HL-60/S4 treated with phorbol 12-myristate 13-acetate at 8.2 ng/mL for 4 days and 3 days (cell line): ENCODE results near the gene LIMS2.

Experiments
- in situ Hi-C: fragments of 300-500 bp; cut with MboI; formaldehyde crosslinking; loops from 2 replicates; pipeline ENCODE4 v1.15.0; 2022; ENCODE audit warnings: low sequenced_read_pairs

LIMS2 gene

DNA sequence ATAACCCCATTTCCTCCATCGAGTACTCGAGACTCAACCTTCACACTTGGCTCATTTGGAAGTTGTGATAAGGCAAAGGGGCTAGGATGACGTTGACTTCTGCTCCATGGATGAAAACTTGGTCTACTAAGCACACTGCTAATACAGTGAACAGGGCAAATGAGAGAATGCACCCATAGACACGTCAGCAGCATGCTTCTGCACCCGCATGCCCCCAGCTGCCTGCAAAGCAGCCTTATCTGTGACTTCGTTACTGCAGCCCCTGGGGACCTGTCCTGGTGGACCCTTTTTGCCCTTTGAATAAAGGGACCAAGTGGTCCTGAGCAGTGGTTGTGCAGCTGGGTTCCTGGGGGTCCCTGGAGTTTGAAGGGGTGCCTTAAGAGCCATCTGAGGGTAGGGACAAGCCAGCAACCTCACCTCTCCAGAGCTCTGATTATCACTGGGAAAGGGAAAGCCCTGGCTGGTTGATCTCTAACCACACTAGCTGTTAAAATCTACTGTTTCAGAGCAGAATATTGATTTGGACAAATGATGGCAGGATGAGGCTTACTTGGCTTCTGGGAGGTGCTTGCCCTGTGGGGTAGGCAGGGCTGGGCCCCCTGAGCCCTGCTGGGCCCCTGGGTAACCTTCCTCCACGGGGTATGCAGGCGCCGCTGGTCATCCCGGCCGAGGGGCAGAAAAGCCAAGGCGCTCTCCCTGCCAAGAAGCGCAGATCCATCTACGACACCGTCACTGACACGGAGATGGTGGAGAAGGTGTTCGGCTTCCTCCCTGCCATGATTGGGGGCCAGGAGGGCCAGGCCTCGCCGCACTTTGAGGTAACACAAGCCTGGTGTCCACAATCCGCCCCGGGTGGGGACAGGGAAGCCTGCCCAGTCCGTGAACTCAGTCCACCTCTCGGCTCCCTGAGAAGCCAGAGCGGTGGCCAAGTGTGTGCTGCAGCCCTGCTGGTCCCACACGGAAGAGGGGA is 67.0 kb downstream of the LIMS2 start:
- in situ Hi-C loops: no loop called here

DNA sequence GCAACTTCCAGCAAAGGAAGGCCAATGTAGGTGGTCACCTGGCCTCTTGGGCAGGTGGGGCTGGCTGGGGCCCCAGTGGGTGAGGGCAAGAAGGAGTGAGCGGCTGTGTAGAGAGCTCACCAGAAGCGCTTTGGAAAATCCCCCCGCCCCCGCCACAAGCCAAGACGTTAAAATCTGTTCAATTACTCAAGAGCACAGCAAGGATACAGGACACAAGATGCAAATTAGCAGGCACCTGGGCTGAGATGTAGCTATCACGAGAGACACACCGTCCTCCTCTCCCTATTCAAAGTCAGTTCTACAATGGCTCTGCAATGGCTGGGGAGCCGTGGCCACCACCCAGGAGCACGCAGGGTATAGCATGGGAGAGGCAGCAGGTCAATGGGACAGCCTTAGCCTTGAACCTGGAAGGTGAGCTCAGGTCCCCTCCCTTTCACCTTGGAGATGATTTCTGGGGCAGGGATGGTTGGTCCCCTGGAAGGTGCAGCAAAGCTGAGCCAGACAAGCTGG is 67.9 kb downstream of the LIMS2 start:
- in situ Hi-C loops: no loop called here

- in situ Hi-C loops: no loop called here
These were observed 68.5 kb downstream of the LIMS2 start for GRCh38 chr2:127606625-127607398.

DNA sequence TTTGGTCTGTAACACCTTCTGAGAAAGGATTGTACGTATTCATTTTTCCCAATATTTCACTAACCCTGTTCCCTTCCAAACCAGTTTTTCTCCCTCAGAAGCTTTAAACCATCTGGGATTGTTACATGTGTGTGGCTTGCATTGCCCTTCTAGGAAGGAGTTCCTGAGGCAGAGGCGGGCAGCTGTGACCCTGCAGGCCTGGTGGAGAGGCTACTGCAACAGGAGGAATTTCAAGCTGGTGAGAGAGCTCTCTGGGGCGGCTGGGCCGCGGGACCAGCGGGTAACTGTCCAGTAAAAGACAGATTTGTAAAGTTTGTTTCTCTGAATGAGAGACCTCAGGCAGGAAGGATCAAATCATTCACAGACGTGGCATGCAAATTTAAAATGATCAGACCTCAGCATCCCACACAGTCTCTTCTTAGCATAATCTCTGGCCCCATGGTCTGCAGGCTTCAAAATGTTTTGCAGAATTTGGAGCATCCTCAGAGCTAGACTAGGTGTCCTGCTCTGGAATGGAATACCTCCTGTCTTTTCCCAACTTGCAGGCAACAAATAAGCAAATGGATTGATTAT is 69.6 kb downstream of the LIMS2 start:
- in situ Hi-C loops: no loop called here

GRCh38 chr2:127604986-127605385 is 70.3 kb downstream of the LIMS2 start:
- in situ Hi-C loops: no loop called here

DNA sequence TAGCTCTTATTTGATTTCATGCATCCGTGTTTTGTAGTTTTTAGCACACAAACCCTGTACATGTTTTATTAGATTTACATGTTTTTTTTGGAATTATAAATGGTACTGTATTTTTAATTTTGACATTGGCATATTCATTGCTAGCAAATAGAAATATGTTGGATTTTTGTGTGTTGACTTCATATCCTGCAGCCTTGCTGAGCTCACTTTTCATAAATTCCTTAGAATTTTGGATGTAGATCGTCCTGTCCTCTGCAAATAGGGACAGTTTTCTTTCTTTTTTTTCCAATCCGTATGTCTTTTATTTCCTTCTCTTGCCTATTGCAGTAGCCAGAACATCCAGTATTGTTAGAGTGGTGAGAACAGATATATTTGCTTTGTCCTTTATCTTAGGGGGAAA is 76.1 kb downstream of the LIMS2 start:
- in situ Hi-C loops: no loop called here

DNA sequence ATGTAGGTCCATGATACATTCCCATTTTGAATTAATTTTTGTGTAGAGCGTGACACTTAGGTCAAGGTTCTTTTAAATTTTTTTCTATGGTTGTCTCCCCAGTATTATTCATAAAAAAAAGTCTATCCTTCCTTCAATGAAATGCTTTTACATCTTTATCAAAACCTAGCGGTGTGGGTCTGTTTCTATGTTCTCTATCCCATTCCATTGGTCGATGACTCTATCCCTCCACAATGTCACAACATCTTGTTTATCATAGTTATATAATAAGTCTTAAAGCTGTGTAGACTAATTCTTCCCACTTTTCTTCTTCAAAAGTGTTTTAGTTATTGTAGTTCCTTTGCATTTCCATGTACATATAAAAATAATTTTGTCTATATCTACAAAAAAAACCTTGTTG is 76.6 kb downstream of the LIMS2 start:
- in situ Hi-C loops: no loop called here

DNA sequence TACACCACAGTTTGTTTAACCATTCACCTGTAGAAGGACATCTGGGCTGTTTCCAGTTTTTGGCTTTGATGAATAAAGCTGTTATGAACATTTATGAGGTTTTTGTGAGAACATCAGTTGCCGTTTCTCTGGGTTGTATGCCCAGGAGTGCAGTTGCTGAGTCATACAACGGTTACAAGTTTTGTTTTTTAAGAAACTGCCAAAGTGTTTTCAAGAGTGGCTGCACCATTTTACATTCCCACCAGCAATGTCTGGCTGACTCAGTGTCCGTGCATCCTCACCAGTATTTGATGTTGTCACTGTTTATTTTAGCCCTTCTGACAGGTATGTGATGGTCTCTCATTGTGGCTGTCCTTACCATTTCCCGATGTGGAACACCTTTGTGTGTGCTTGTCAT is 77.3 kb downstream of the LIMS2 start:
- in situ Hi-C loops: no loop called here

DNA sequence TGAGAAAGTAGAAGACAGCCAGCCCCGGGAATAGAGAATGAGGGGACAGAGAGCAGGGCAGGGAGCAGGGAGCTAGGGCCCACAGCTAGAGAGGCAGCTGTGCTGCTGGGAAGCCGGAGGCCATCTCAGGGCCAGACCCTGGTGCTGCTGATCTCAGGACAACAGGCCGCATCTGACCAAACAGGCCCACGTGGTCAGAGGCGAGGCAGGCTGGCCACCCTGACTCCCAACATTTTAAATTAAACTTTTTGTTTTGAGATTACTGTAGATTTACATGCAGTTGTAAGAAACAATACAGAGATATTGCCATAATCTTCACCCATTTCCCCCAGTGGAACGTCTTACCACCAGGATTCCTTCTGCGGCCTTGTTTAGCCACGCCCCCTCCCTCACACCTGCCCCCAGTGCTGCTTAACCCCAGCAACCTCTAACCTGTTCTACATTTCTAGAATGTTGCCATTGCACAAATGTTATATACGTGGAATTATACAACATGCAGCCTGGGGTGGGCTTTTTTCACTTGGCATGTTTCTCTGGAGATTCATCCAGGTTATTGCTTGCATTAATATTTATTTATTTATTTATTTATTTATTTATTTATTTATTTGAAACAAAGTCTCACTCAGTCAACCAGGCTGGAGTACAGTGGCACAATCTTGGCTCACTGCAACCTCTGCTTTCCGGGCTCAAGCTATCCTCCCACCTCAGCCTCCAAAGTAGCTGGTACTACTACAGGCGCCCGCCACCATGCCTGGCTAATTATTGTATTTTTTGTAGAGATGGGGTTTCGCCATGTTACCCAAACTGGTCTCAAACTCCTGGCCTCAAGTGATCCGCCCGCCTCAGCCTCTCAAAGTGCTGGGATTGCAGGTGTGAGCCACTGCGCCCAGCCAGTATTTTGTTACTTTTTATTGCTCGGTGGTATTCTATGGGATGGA is 78.0 kb downstream of the LIMS2 start:
- in situ Hi-C loops: no loop called here

GRCh38 chr2:127596311-127597045 is 78.9 kb downstream of the LIMS2 start:
- in situ Hi-C loops: no loop called here

DNA sequence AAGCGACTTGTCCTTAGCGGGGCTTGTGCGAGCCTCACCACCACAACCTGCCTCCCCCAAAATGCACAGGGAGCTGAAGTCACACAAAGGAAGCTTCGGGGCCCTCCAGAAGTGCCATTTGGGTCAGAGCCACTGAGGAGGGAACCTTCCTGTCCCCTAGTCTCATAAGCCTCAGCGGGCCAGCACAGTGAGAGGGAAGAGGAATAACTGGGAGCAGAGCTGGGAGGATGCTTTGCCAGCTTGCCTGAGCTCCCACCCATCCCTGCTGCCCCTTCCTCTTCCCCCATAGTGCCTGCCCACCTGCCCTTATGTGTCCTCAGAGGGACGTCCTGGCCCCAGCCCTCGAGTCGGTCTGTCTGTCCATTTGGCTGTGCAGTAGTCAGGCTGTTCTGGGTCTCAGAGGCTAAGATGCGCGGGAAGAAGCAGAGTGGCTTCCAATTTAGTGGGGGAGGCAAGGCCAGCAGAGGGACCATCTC is 81.2 kb downstream of the LIMS2 start:
- in situ Hi-C loops: no loop called here

GRCh38 chr2:127593228-127594115 is 81.9 kb downstream of the LIMS2 start:
- in situ Hi-C loops: no loop called here

GRCh38 chr2:127592761-127593227 is 82.5 kb downstream of the LIMS2 start:
- in situ Hi-C loops: no loop called here

GRCh38 chr2:127591221-127591923 is 84.0 kb downstream of the LIMS2 start:
- in situ Hi-C loops: no loop called here

- in situ Hi-C loops: no loop called here
These were observed 84.7 kb downstream of the LIMS2 start for GRCh38 chr2:127590386-127591190.

- in situ Hi-C loops: no loop called here
These were observed 85.5 kb downstream of the LIMS2 start for GRCh38 chr2:127589841-127590240.

GRCh38 chr2:127589358-127589757 is 86.0 kb downstream of the LIMS2 start:
- in situ Hi-C loops: no loop called here
